ENCODE measurements around the gene CYP39A1.

DNA sequence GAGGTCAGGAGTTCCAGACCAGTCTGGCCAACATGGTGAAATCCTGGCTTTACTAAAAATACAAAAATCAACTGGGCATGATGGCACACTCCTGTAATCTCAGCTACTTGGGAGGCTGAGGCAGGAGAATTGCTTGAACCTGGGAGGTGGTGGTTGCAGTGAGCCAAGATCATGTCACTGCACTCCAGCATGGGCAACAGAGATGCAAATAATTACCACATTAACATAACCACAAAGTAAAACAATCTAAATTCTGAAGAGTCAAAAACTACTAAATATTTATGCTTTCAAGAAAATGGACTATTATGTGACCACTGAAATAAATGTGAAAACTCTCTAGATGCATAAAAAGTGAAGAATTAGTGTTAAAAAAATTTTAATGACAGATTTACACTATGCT is 59.9 kb downstream of the CYP39A1 start:
- no peak for TF ChIP-seq POLR2AphosphoS5 (IDR thresholded peaks at IDR 0.05; ENCODE audit: low read depth, low read length)
- no peak for TF ChIP-seq POLR2A (IDR thresholded peaks at IDR 0.05; ENCODE audit: low read depth, low read length)
- no peak for TF ChIP-seq TAF1 (IDR thresholded peaks at IDR 0.05; ENCODE audit: low read depth, low read length)
- TF ChIP-seq SPI1 (IDR thresholded peaks at IDR 0.05; ENCODE audit: low read depth, low read length): no peak

Data from GM12891 (cell line).